ENCODE data around the gene SNAPC2. TPM values are rescaled to one million over a fixed set of nuclear protein-coding genes. Genes with fewer than 3 reads are reported as not detected.

The SNAPC2 gene
- total RNA-seq, 1 donor: 18.5 TPM

GRCh38 chr19:7902796-7903243, 17.3 kb upstream of the SNAPC2 start:
- peaks cover 31% of the 10 kb centered on the region for H4K20me1 ChIP-seq (ENCODE audit: insufficient read depth, low read length)
- peak overlapping the region; percentile 68 for H3K27ac ChIP-seq (ENCODE audit: low read depth, low read length)

GRCh38 chr19:7903244-7904073, 16.7 kb upstream of the SNAPC2 start, which contains the start of gene MAP2K7:
Gene MAP2K7 (plus strand): TSS chr19:7903877. CDS start chr19:7903945, 68 bp downstream.
- peak within 1 kb of the TSS; percentile 80 for H3K27ac ChIP-seq (ENCODE audit: low read depth, low read length)
- peaks cover 16% of the 10 kb centered on the region for H3K4me1 ChIP-seq (ENCODE audit: insufficient read depth, low read length)
- no peaks in the 10 kb centered on the region for H3K9me3 ChIP-seq (ENCODE audit: low read depth, low read length)
- H3K36me3 ChIP-seq (ENCODE audit: insufficient read depth, low read length): peaks cover 9% of the 10 kb centered on the region
- peaks cover 47% of the 10 kb centered on the region for H3K79me2 ChIP-seq (ENCODE audit: insufficient read depth, low read length)
- peaks cover 31% of the 10 kb centered on the region for H4K20me1 ChIP-seq (ENCODE audit: insufficient read depth, low read length)
- H3K4me3 ChIP-seq (ENCODE audit: insufficient read depth, low read length): peak within 1 kb of the TSS; percentile 94
- TF ChIP-seq CTCF (IDR thresholded peaks at IDR 0.05; ENCODE audit: extremely low read depth, low read depth, low read length): peak; percentile 58
- no peaks in the 10 kb centered on the region for H3K27me3 ChIP-seq (ENCODE audit: insufficient read depth, low read length)
- peak; percentile 100 for DNase-seq (ENCODE audit: insufficient read length, low spot score, missing footprints)
- peak within 1 kb of the TSS; percentile 91 for H2AFZ ChIP-seq (ENCODE audit: low read length)
- H3K4me2 ChIP-seq (ENCODE audit: insufficient read depth, low read length): peak within 1 kb of the TSS; percentile 98

More at GRCh38 chr19:7902796-7903243, 17.3 kb upstream of the SNAPC2 start:
- H3K4me2 ChIP-seq (ENCODE audit: insufficient read depth, low read length): peak overlapping the region; percentile 89
- H3K79me2 ChIP-seq (ENCODE audit: insufficient read depth, low read length): peaks cover 41% of the 10 kb centered on the region
- peak overlapping the region; percentile 94 for H3K4me3 ChIP-seq (ENCODE audit: insufficient read depth, low read length)
- TF ChIP-seq CTCF (IDR thresholded peaks at IDR 0.05; ENCODE audit: extremely low read depth, low read depth, low read length): no peak
- H3K4me1 ChIP-seq (ENCODE audit: insufficient read depth, low read length): peaks cover 16% of the 10 kb centered on the region
- H2AFZ ChIP-seq (ENCODE audit: low read length): peak overlapping the region; percentile 91
- DNase-seq (ENCODE audit: insufficient read length, low spot score, missing footprints): peak; percentile 89
- H3K9me3 ChIP-seq (ENCODE audit: low read depth, low read length): no peaks in the 10 kb centered on the region
- H3K27me3 ChIP-seq (ENCODE audit: insufficient read depth, low read length): no peaks in the 10 kb centered on the region
- peaks cover 9% of the 10 kb centered on the region for H3K36me3 ChIP-seq (ENCODE audit: insufficient read depth, low read length)

- H3K9me3 ChIP-seq (ENCODE audit: low read depth, low read length): no peaks in the 10 kb centered on the region
- peak; percentile 96 for DNase-seq (ENCODE audit: insufficient read length, low spot score, missing footprints)
- peaks cover 49% of the 10 kb centered on the region for H3K79me2 ChIP-seq (ENCODE audit: insufficient read depth, low read length)
- H3K4me2 ChIP-seq (ENCODE audit: insufficient read depth, low read length): peak overlapping the region; percentile 98
- H3K4me3 ChIP-seq (ENCODE audit: insufficient read depth, low read length): peak overlapping the region; percentile 94
- peaks cover under 1% of the 10 kb centered on the region for H3K36me3 ChIP-seq (ENCODE audit: insufficient read depth, low read length)
- peak overlapping the region; percentile 80 for H3K27ac ChIP-seq (ENCODE audit: low read depth, low read length)
- TF ChIP-seq CTCF (IDR thresholded peaks at IDR 0.05; ENCODE audit: extremely low read depth, low read depth, low read length): no peak
- H2AFZ ChIP-seq (ENCODE audit: low read length): peak overlapping the region; percentile 70
- no peaks in the 10 kb centered on the region for H3K27me3 ChIP-seq (ENCODE audit: insufficient read depth, low read length)
- peaks cover 34% of the 10 kb centered on the region for H4K20me1 ChIP-seq (ENCODE audit: insufficient read depth, low read length)
- H3K4me1 ChIP-seq (ENCODE audit: insufficient read depth, low read length): peaks cover 16% of the 10 kb centered on the region
Measured at GRCh38 chr19:7904074-7905020, 15.8 kb upstream of the SNAPC2 start.
